NCI-H1092 (cell line): Measurements from ENCODE around the gene ATXN7L2.
A peak's percentile ranks its signal among the peaks of the same experiment; 100 is the strongest.

Source experiments
- DNase-seq: peaks from one replicate; lab custom pipeline; 2025; lab: John Stamatoyannopoulos, UW

The ATXN7L2 gene

GRCh38 chr1:109498161-109498801, 14.6 kb downstream of the ATXN7L2 start:
- DNase-seq, result peak; percentile 46

- DNase-seq, result no peak
These were observed 15.4 kb downstream of the ATXN7L2 start for GRCh38 chr1:109499081-109499480.

GRCh38 chr1:109499661-109500536, 16.2 kb downstream of the ATXN7L2 start:
- DNase-seq, result no peak

- DNase-seq, result no peak
These were observed 17.3 kb downstream of the ATXN7L2 start for GRCh38 chr1:109500941-109501381.

GRCh38 chr1:109501644-109502363, 18.1 kb downstream of the ATXN7L2 start:
- DNase-seq, result no peak

GRCh38 chr1:109502364-109502851, 18.7 kb downstream of the ATXN7L2 start:
- no peak for DNase-seq

- DNase-seq, result no peak
These were observed 20.2 kb downstream of the ATXN7L2 start for GRCh38 chr1:109503935-109504334.

- no peak for DNase-seq
These were observed 21.3 kb downstream of the ATXN7L2 start for GRCh38 chr1:109504974-109505373.

GRCh38 chr1:109508001-109508872, 24.5 kb downstream of the ATXN7L2 start:
- no peak for DNase-seq

GRCh38 chr1:109508873-109509175, 25.1 kb downstream of the ATXN7L2 start:
- DNase-seq, result no peak

- peak; percentile 45 for DNase-seq
These were observed 25.8 kb downstream of the ATXN7L2 start, which contains the start of gene AMIGO1 for GRCh38 chr1:109509176-109510134. AMIGO1 (minus strand) TSS chr1:109509727; CDS start chr1:109508912, 815 bp downstream.

GRCh38 chr1:109513110-109513710, 29.5 kb downstream of the ATXN7L2 start:
- DNase-seq, result no peak

GRCh38 chr1:109514846-109515245, 31.1 kb downstream of the ATXN7L2 start:
- DNase-seq, result no peak

- no peak for DNase-seq
These were observed 33.2 kb downstream of the ATXN7L2 start for GRCh38 chr1:109516872-109517271.

GRCh38 chr1:109517337-109517736, 33.6 kb downstream of the ATXN7L2 start:
- no peak for DNase-seq

GRCh38 chr1:109521002-109521951, 37.6 kb downstream of the ATXN7L2 start:
- no peak for DNase-seq

- DNase-seq, result no peak
These were observed 38.3 kb downstream of the ATXN7L2 start for GRCh38 chr1:109522026-109522425.

- no peak for DNase-seq
These were observed 40.0 kb downstream of the ATXN7L2 start for GRCh38 chr1:109523706-109524105.
